Measurements from ENCODE around the gene F2RL2.

DNA sequence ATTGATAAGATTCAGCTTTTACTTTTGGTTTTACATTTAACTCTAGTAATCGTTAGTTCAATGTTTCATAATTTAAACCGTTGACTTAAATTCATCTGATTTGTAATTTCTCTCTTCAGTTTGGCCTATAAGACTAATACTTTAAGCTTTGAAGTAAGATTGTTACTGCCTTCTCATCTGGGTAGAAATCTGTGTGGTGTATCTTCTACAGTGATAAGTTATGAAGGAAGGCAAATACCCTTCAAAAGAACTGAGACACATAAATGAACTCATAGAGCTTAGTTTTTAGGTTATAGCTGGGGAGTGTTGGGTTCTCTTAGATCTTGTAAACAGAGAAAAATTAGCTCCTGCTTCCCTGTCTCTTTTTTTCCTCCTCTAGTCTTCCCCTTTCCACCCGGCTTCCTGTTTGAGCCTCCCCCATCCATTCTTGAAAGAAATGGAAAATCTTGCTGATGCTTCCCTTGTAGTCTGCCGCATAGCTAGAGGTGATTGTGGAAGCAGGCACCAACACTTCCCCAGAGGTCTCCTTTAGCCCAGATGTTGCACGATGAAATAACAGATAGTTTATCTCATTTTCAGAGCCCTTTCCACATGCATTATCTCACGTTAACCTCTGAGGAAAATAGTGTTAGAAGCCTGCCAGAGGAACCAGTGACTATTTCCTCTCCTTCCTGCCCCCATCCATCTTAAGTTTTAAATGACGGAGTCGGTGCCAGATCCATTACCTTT is 2.0 kb upstream of the F2RL2 start:
- TF ChIP-seq, protein P1, sequence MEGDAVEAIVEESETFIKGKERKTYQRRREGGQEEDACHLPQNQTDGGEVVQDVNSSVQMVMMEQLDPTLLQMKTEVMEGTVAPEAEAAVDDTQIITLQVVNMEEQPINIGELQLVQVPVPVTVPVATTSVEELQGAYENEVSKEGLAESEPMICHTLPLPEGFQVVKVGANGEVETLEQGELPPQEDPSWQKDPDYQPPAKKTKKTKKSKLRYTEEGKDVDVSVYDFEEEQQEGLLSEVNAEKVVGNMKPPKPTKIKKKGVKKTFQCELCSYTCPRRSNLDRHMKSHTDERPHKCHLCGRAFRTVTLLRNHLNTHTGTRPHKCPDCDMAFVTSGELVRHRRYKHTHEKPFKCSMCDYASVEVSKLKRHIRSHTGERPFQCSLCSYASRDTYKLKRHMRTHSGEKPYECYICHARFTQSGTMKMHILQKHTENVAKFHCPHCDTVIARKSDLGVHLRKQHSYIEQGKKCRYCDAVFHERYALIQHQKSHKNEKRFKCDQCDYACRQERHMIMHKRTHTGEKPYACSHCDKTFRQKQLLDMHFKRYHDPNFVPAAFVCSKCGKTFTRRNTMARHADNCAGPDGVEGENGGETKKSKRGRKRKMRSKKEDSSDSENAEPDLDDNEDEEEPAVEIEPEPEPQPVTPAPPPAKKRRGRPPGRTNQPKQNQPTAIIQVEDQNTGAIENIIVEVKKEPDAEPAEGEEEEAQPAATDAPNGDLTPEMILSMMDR (IDR thresholded peaks at IDR 0.05; ENCODE audit: insufficient read depth, low read length) = no peak
- TF ChIP-seq SPI1 (IDR thresholded peaks at IDR 0.05; ENCODE audit: borderline replicate concordance, low read depth) (no peak), POLR2AphosphoS5 (IDR thresholded peaks at IDR 0.05; ENCODE audit: low read depth) (no peak)
- TF ChIP-seq, protein P2, sequence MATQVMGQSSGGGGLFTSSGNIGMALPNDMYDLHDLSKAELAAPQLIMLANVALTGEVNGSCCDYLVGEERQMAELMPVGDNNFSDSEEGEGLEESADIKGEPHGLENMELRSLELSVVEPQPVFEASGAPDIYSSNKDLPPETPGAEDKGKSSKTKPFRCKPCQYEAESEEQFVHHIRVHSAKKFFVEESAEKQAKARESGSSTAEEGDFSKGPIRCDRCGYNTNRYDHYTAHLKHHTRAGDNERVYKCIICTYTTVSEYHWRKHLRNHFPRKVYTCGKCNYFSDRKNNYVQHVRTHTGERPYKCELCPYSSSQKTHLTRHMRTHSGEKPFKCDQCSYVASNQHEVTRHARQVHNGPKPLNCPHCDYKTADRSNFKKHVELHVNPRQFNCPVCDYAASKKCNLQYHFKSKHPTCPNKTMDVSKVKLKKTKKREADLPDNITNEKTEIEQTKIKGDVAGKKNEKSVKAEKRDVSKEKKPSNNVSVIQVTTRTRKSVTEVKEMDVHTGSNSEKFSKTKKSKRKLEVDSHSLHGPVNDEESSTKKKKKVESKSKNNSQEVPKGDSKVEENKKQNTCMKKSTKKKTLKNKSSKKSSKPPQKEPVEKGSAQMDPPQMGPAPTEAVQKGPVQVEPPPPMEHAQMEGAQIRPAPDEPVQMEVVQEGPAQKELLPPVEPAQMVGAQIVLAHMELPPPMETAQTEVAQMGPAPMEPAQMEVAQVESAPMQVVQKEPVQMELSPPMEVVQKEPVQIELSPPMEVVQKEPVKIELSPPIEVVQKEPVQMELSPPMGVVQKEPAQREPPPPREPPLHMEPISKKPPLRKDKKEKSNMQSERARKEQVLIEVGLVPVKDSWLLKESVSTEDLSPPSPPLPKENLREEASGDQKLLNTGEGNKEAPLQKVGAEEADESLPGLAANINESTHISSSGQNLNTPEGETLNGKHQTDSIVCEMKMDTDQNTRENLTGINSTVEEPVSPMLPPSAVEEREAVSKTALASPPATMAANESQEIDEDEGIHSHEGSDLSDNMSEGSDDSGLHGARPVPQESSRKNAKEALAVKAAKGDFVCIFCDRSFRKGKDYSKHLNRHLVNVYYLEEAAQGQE (IDR thresholded peaks at IDR 0.05; ENCODE audit: insufficient replicate concordance, low read depth) = no peak
